ENCODE measurements around the gene NCAPH2. TPM values are rescaled to one million over a fixed set of nuclear protein-coding genes. Genes with fewer than 3 reads are reported as not detected.

The NCAPH2 gene
- total and polyA plus RNA-seq, 9 of the 15 experiments (the other 6 are each of a cell fraction or from before 2014, with no cell fraction given): 3.6 to 88.6 (median 32.4) TPM

- Histone ChIP-seq H3K9ac (ENCODE audit: insufficient read depth in 1 of 2, low read depth in 2 of 2, low read length in 2 of 2) (no peak overlapping the region), H3K4me1 (replicated peaks in 1 of 2; ENCODE audit: control insufficient read depth in 2 of 2, insufficient read depth in 2 of 2, low read length in 2 of 2) (peaks cover 0 to 38% of the 10 kb centered on the region in 2 experiments; a peak in 3 of 5 replicates), H3K4me3 (no peak overlapping the region), H3K36me3 (ENCODE audit: control insufficient read depth, insufficient read depth, low read length) (no peaks in the 10 kb centered on the region), H3K9me3 (replicated peaks; ENCODE audit: control insufficient read depth, insufficient read depth, low read depth, low read length) (no peaks in the 10 kb centered on the region), H4K20me1 (replicated peaks; ENCODE audit: control insufficient read depth, insufficient read depth, low read length) (no peaks in the 10 kb centered on the region), H3K27me3 (ENCODE audit: control insufficient read depth in 2 of 2, insufficient read depth in 2 of 2, low read length in 2 of 2) (peaks cover 0 to 11% of the 10 kb centered on the region in 2 experiments; a peak in 1 of 5 replicates), H3K9me1 (ENCODE audit: control insufficient read depth, insufficient read depth, low read length) (no peaks in the 10 kb centered on the region), H3K79me2 (ENCODE audit: control insufficient read depth, insufficient read depth, low read length) (no peaks in the 10 kb centered on the region), H2AFZ (ENCODE audit: low read depth, low read length) (no peak overlapping the region), H3K4me2 (ENCODE audit: insufficient read depth, low read length) (no peak overlapping the region), H3K27ac (ENCODE audit: extremely low read depth, low read depth, low read length) (no peak overlapping the region)
- POLR2A ChIA-PET: interaction anchor here (0.5 kb wide), 1 partner anchor 15 kb away, joined by 3 read pairs; no protein-coding TSS in a partner anchor
- no peak for ATAC-seq
- TF ChIP-seq LCOR (CRISPR knock-in tag; IDR thresholded peaks at IDR 0.05): no peak
- peak; percentile 97 for TF ChIP-seq ZBTB33 (CRISPR knock-in tag; IDR thresholded peaks at IDR 0.05)
- BruUV-seq (replicated peaks): no TSS peak
- no peak for DNase-seq (ENCODE audit: extremely low read depth in 1 of 4, low spot score in 3 of 4)
- in situ Hi-C loops (cut with MboI) (no loop called here), intact Hi-C loops (cut with micrococcal nuclease) (no loop called here)
- 86% methylated on average over 5 of the region's 56 CpGs for WGBS (ENCODE audit: insufficient coverage, low coverage, missing lambda C conversion rate)
- CTCF ChIA-PET (ENCODE audit: low intra/inter-chr PET ratio): no interaction called here
- no peak for FAIRE-seq
Measured at GRCh38 chr22:50548040-50548920, 40.3 kb downstream of the NCAPH2 start.
